Fibroblast of mammary gland (primary cell): ENCODE data around the gene PADI1.
A peak's percentile ranks its signal among the peaks of the same experiment; 100 is the strongest.

ENCODE experiments used
- DNase-seq: peaks from one replicate; pipeline ENCODE4 v3.0.0-alpha.2; 2010; ENCODE audit warnings: low read depth
- H3K4me3 ChIP-seq: 2 replicates; pipeline ENCODE4 v1.5.1; 2011; ENCODE audit warnings: low read depth, mild to moderate bottlenecking, low read length, moderate library complexity; ENCODE audit not compliant: control insufficient read depth
- CTCF ChIP-seq: conservative IDR thresholded peaks from 2 replicates; pipeline ENCODE4 v1.5.1; 2011; ENCODE audit warnings: low read depth, low read length, inconsistent platforms; ENCODE audit not compliant: control insufficient read depth, insufficient read depth

Gene PADI1

GRCh38 chr1:17230671-17231310, 25.9 kb downstream of the PADI1 start:
- no peak for TF ChIP-seq CTCF
- no peak for DNase-seq

GRCh38 chr1:17232759-17233661, 28.1 kb downstream of the PADI1 start:
- DNase-seq, result peak; percentile 77
- H3K4me3 ChIP-seq, result no peak overlapping the region
- no peak for TF ChIP-seq CTCF

More at GRCh38 chr1:17230671-17231310, 25.9 kb downstream of the PADI1 start:
- no peak overlapping the region for H3K4me3 ChIP-seq

- peak; percentile 81 for DNase-seq
- H3K4me3 ChIP-seq, result no peak overlapping the region
- no peak for TF ChIP-seq CTCF
Observed at GRCh38 chr1:17233675-17234320, 28.9 kb downstream of the PADI1 start.

GRCh38 chr1:17234405-17234804, 29.5 kb downstream of the PADI1 start:
- no peak for TF ChIP-seq CTCF
- DNase-seq, result no peak
- H3K4me3 ChIP-seq, result no peak overlapping the region

GRCh38 chr1:17235135-17235885, 30.4 kb downstream of the PADI1 start:
- TF ChIP-seq CTCF, result no peak
- no peak overlapping the region for H3K4me3 ChIP-seq
- no peak for DNase-seq
